ENCODE measurements around the gene ADPRHL1.

The ADPRHL1 gene

GRCh38 chr13:113422807-113423519 lies 30.3 kb downstream of the ADPRHL1 start:
- no peak for DNase-seq (ENCODE audit: low read depth)
- H3K4me3 ChIP-seq (ENCODE audit: low read depth, low read length), result no peak overlapping the region

- no peak overlapping the region for H3K4me3 ChIP-seq (ENCODE audit: low read depth, low read length)
- DNase-seq (ENCODE audit: low read depth), result no peak
Measured at GRCh38 chr13:113421673-113422270, 31.5 kb downstream of the ADPRHL1 start.

- H3K4me3 ChIP-seq (ENCODE audit: low read depth, low read length), result no peak overlapping the region
- no peak for DNase-seq (ENCODE audit: low read depth)
Measured at GRCh38 chr13:113420833-113421600, 32.3 kb downstream of the ADPRHL1 start.

- no peak for DNase-seq (ENCODE audit: low read depth)
Measured at GRCh38 chr13:113420232-113420631, 33.1 kb downstream of the ADPRHL1 start.

GRCh38 chr13:113419531-113420193 lies 33.6 kb downstream of the ADPRHL1 start:
- no peak for DNase-seq (ENCODE audit: low read depth)
- no peak overlapping the region for H3K4me3 ChIP-seq (ENCODE audit: low read depth, low read length)

More at GRCh38 chr13:113420232-113420631, 33.1 kb downstream of the ADPRHL1 start:
- H3K4me3 ChIP-seq (ENCODE audit: low read depth, low read length), result no peak overlapping the region

GRCh38 chr13:113418722-113419049 lies 34.6 kb downstream of the ADPRHL1 start:
- DNase-seq (ENCODE audit: low read depth), result no peak
- no peak overlapping the region for H3K4me3 ChIP-seq (ENCODE audit: low read depth, low read length)

GRCh38 chr13:113417836-113418721 lies 35.2 kb downstream of the ADPRHL1 start:
- no peak overlapping the region for H3K4me3 ChIP-seq (ENCODE audit: low read depth, low read length)
- no peak for DNase-seq (ENCODE audit: low read depth)

GRCh38 chr13:113417008-113417751 lies 36.1 kb downstream of the ADPRHL1 start:
- no peak overlapping the region for H3K4me3 ChIP-seq (ENCODE audit: low read depth, low read length)
- DNase-seq (ENCODE audit: low read depth), result no peak

- no peak overlapping the region for H3K4me3 ChIP-seq (ENCODE audit: low read depth, low read length)
- DNase-seq (ENCODE audit: low read depth), result no peak
Measured at GRCh38 chr13:113415825-113416224, 37.5 kb downstream of the ADPRHL1 start.

GRCh38 chr13:113415032-113415431 lies 38.3 kb downstream of the ADPRHL1 start:
- DNase-seq (ENCODE audit: low read depth), result no peak
- no peak overlapping the region for H3K4me3 ChIP-seq (ENCODE audit: low read depth, low read length)

- DNase-seq (ENCODE audit: low read depth), result no peak
- no peak overlapping the region for H3K4me3 ChIP-seq (ENCODE audit: low read depth, low read length)
Measured at GRCh38 chr13:113414335-113414734, 39.0 kb downstream of the ADPRHL1 start.

- DNase-seq (ENCODE audit: low read depth), result no peak
- no peak overlapping the region for H3K4me3 ChIP-seq (ENCODE audit: low read depth, low read length)
Measured at GRCh38 chr13:113413898-113414282, 39.4 kb downstream of the ADPRHL1 start.

- H3K4me3 ChIP-seq (ENCODE audit: low read depth, low read length), result no peak overlapping the region
- no peak for DNase-seq (ENCODE audit: low read depth)
Measured at GRCh38 chr13:113413178-113413897, 40.0 kb downstream of the ADPRHL1 start.

GRCh38 chr13:113412440-113412839 lies 40.8 kb downstream of the ADPRHL1 start:
- H3K4me3 ChIP-seq (ENCODE audit: low read depth, low read length), result no peak overlapping the region
- no peak for DNase-seq (ENCODE audit: low read depth)

GRCh38 chr13:113411216-113412023 lies 41.9 kb downstream of the ADPRHL1 start:
- H3K4me3 ChIP-seq (ENCODE audit: low read depth, low read length), result peak overlapping the region; percentile 33
- peak; percentile 95 for DNase-seq (ENCODE audit: low read depth)

- peak; percentile 79 for DNase-seq (ENCODE audit: low read depth)
- H3K4me3 ChIP-seq (ENCODE audit: low read depth, low read length), result peak overlapping the region; percentile 33
Measured at GRCh38 chr13:113410472-113411201, 42.7 kb downstream of the ADPRHL1 start.

Data from skeletal muscle cell (primary cell).